ENCODE measurements around the gene CERS1.
"Not testable (repeated sequence)": the region's sequence is repeated elsewhere in the genome, so short reads cannot be mapped to it uniquely, and the experiment has no call there.

CERS1 gene

DNA sequence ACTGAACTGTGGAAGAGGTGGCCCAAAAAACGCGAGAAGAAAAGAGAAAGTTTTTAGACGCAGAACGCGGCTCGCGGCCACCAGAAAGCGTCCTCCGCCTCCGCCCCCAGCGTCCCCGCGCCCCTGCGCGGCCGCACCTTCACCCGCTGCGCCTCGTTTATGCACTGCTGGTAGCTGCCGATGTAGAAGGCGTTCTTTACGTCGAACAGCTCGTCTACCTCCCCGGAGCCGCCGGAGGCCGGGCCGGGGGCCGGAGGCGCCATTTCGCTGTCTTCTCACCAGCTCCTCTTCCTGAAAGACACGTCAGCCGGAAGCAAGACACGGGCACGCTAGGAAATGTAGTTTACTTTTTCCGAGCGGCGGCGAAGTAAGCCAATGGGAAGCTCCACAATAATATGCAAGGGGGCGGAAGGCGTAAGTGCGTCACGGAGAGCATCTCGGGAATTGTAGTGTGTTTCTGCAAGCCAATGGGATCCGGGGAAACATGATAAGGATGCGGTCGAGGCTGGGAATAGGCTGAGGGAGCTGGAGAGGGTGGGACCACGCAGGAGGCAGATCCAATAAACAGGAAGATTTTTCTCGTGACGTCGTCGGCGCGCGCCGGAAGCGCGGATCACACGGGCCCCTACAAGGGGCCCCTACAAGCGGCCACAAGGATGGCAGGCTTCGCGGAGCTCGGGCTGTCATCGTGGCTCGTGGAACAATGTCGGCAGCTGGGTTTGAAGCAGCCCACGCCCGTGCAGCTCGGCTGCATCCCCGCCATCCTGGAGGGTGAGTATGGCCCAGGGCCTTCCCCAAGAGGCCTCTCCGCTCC is 23.3 kb upstream of the CERS1 start, which contains the start of the genes COPE and DDX49:
Gene COPE, minus strand, starts transcription at position 302 of the 814 bp plus-strand sequence. Its CDS starts 39 bp downstream, at position 263.
Gene DDX49, plus strand, starts transcription at position 630 of the 814 bp plus-strand sequence. Its CDS starts 27 bp downstream, at position 657.
- DNase-seq (ENCODE audit: low read depth): peak; percentile 96

DNA sequence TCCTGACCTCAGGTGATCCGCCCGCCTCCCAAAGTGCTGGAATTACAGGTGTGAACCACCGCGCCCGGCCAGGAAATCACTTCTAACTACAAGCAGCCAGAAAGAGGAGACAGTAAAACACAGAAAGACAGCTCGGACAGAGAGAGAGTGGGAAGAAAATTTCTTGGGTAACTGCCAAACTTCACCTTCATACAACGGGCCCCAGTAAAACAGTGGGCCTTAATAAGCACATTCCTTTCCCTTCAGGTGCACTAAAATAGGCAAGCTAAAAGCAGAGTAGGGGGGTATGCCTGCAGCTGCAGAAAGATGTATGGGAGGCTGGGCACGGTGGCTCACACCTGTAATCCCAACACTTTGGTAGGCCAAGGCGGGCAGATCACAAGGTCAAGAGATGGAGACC is 21.6 kb upstream of the CERS1 start:
- not testable (repeated sequence) for DNase-seq (ENCODE audit: low read depth)

DNA sequence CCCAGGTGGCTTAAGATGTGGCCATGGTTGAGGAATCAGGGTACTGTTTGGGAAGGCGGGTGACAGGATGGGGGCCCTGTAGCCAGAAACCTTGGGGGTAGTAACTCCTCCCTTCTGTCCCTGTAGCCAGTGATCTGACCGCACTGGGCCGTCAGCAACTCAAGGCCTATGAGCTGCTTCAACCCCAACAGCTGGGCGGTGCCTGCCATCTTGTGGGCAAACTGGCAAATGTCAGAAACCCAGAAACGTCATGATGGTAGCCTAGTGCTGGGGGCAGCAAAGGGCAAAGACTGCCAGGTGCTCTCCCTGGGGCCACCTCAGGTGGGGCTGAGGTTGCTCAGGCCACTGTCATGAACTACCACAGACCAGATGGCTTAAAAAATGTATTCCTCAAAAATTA is 19.7 kb upstream of the CERS1 start:
- DNase-seq (ENCODE audit: low read depth): no peak

DNA sequence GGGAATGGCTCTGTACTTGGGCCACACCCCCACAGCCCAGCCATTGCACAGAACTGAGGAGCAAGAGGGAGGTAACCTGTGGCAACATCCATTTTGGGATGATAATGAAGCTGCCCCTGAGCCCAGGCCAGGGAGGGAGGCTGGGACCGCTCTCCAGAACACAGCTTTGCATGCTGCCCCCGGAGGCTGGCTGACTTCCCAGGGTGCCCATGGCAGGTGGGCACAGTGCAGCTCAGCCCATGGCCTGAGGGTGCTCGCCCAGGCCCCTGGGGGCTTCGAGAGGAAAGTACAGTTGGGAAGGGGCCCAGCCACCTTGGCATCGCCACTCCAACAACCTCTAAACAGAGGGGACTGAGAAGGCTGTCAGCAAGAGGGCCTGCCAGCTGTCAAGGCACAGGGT is 17.5 kb upstream of the CERS1 start:
- no peak for DNase-seq (ENCODE audit: low read depth)

DNA sequence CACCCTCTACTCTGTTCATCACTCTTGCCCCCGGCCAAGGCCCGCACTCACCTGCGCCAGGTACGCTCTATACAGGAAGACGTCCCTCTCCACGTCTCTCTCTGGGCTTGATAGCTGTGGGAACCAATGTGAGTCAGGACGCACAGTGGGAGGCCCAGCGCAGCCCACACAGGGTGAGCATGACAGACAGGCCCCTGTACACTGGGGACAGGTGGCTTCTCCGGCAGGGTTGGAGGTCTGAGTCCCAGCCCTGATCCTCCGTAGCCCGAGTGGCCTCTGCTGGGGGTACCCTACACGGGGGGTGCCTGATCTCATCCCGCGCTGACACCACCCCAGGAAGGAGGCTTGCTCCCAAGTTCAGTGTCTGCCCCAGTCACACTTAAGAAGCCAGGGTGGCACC is 17.0 kb upstream of the CERS1 start:
- no peak for DNase-seq (ENCODE audit: low read depth)

DNA sequence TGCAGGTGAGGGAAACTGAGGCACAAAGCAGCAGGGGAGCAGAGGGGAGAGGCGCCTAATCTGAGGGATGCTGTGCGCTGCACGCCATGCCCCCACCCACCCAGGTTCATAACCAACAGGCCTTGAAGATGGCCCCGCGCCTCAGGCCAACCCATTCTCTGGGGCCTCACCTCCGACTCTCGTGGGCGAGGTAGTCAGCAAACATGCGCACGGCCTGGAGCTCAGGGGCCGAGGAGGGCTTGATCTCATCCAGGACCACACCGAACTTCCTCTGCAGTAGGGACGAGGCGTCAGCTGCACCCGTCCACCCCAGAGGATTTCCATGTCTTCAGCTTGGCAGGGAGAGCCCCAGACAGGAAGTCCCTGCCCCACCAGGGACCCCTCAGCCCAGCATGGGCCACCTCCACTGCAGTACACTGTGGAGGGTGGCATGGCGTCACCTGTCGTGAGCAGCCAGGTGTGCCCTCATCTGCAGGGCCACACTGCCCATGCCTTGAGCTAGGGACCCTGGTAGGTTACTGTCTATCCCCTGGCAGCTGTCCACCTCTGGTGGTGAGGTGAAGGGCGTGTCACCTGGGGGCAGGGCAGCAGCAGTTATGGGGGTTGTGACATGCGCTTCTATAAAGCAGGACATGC is 15.0 kb upstream of the CERS1 start:
- no peak for DNase-seq (ENCODE audit: low read depth)

DNA sequence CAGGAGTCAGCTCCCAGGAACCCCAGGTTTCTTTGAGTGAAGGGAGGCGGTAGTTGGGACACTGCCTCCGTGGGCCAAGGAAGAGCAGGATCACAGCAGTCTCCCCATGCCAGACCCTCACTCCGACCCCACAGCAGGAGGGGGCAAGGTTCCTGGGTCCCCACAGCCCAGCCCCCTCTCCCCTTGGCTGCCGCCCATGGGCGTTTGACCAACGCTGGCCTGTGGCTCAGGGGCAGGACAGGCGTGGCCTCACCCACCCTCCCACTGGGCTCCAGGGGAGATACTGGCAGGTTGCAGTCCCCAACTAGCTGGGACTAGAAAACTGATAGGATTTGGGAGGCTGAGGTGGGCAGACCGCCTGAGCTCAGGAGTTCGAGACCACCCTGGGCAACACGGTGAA is 14.1 kb upstream of the CERS1 start:
- DNase-seq (ENCODE audit: low read depth): no peak

DNA sequence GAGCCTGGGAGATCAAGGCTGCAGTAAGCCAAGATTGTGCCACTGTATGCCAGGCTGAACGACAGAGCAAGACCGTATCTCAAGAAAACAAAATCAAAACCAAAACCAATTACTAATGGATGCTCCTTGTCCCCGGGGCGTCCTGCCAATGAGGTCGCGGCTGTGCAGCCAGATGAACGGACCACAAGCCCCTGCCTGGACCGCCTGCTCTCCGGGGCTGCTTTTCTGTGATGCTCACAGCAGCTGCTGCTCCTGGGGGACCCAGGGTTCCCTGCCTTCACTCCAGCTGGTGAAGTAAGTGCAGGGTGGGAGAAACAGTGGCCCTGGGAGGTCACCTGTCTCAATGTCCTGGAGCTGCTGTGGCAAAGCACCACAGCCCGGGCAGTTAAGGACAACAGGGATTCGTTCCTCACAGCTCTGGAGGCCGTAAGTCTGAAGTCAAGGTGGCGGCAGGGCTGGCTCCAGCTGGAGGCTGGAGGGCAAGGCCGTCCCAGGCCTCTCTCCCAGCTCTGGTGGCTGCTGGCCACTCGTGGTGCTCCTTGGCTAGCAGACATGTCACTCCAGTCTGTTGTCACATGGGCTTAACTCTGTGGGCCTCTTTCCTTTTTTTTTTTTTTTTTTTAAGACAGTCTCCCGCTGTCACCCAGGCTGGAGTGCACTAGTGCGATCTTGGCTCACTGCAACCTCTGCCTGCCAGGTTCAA is 13.1 kb upstream of the CERS1 start:
- DNase-seq (ENCODE audit: low read depth): no peak

DNA sequence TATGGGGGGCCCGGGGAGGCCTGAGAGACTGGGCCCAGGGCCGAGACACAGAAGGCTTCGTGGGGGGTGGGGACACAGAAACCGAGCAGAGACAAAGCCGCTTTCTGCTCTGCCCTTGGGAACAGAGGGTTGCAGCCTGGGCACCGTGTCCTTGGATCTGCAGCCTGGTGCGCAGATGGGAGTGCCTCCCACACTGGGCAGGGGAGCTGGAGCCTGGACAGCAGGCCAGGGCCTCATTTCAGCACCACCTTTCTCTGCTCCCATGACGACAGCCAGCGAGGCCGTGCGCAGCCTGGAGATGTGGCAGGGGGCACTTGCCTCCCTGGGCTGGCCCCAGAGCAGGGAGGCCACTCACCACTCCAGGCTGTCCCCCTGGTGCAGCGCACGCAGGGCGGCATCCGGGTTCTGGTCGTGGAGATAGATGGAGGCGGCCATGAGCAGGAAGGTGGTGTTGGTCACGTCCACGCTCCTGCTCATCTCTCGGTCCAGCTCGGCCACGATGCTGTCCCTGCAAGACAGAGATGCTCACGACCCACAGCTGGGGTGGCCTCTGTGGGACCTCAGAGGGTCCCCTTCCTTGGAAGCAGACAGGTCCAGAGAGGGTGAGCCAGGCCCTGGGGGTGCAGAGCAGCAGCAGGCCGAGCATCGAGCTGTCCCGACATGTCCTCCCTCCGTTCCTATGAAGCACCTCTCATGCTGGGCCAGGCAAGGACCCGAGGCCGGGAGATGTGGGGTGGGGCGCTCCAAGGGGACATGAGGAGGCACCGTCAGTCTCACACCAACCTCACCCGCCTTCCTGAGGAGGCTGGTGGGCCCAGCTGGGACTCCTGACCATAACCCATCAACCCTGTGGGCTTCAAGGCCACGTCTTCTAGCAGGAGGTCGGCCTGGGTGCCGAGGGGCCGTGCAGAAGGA is 10.9 kb upstream of the CERS1 start:
- DNase-seq (ENCODE audit: low read depth): no peak

DNA sequence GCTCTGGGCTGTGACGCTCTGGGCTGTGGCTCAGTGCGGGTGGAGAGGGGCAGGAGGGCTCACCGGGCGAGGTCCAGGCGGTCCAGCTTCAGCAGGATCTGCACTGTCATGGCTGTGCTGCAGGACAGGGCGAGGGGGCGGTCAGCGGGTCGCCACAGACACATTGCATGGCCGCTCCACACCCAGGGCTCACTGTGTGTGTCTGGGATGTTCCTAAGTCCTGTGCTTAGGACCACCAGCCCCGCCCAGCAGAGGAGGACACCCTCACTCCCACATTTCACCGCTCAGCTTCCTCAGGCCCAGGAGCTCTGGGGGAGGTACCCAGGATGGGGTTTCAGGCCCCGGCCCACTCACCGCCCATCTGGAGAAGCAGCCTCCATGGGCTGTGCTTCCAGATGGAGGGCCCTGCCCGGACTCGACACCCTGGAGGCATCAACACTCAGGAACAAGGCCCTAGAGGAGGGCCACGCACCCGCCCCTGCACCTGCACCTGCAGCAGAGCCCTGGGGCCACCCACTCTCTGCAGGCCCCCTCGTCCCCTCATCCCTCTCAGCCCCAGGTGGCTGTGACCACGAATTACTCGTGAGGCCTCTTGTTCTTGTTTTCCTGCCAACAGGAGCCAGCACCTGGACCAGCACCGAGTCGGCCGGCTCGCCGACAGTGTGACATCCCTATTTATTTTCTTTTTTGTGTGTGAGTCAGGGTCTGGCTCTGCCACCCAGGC is 9.7 kb upstream of the CERS1 start:
- DNase-seq (ENCODE audit: low read depth): no peak

DNA sequence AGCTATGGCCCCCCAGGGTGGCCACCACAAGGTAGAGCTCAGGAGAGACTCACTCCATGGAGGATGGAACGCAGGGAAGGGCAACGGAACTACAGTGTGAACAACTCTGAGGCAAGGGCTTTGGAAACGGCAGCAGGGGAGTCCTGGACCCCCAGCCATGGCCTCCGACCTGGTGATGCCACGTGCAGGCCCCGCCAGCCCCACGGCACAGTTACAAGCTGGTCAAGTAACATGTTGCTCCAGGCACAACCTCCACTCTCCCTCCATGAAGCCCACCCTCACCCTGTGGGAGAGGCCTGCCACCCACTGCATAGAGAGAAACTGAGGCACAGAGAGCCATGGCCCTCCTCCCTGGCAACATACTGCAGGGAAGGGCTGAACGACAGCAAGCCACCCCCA is 9.1 kb upstream of the CERS1 start:
- no peak for DNase-seq (ENCODE audit: low read depth)

DNA sequence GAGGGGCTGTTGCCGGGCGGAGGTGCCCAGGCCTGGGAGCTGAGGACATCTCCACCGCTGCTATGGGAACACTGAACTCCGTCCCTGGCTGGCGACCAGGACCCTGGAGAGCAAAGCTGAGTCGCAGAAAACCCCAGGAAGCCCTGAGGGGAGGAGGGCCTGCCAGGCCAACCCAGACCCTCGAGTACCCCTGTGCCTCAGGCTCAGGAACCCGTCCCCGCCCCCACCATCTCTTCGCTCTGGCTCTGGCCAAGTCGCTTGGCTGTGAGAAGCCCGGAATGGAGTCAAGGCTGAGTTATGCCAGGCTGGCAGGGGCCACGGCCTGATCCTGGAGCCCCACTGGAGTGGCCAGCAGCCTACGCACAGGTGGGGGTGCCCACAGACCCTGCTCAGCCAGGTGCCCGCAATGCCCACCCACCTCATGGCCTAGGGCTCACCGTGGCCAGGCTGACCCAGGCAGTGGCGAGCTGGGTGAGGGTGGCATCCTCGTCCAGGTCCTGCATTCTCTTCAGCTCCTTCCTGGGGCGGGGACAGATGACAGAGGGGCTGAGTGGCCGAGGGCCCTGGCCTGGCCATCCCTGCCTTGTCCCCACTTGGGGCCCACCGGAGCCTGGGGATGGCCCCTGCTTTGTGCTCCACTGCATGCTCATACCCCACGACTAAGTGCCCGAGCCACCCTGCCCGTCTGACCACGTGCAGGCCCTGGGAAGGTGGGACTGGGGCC is 8.5 kb upstream of the CERS1 start:
- DNase-seq (ENCODE audit: low read depth): no peak

DNA sequence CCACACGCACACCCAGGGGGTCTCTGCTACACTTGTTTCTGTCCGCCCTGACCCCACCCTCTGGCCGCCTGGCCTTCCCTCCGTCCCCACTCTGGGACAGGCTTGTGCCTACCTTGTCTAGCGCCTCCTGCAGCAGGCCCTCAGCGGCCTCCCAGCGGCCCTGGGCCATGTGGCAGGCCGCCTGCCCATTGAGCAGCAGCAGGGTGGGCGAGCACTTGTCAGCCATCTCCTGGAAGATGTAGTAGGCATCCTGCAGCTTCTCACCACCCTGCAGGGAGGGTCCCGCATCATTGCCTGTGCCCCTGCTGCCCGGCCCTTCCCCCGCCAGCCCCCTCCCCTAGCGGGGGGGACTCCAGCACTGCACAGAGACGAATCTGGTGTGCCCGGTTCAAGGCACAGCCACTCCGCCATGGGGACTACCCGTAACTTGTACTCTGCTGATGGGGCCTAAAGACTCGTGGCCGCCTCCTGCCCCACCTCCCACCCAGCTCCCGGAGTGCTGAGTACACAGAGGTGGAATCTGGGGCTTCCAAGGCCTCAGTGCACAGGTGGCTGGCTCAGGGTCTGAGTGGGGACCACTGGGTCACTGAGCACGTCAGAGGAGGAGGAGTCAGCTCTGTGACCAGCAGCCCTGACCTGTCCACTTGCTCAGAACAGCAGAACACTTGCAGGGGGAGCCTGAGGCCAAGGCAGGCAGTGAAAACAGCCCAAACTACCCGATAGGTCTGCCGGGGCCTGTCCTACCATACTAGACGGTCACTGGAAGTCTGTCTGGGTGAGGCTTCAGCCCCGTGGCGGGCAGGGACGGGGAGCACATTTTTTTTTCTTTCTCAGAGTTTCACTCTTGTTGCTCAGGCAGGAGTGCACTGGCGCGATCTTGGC is 7.4 kb upstream of the CERS1 start:
- DNase-seq (ENCODE audit: low read depth): no peak

DNA sequence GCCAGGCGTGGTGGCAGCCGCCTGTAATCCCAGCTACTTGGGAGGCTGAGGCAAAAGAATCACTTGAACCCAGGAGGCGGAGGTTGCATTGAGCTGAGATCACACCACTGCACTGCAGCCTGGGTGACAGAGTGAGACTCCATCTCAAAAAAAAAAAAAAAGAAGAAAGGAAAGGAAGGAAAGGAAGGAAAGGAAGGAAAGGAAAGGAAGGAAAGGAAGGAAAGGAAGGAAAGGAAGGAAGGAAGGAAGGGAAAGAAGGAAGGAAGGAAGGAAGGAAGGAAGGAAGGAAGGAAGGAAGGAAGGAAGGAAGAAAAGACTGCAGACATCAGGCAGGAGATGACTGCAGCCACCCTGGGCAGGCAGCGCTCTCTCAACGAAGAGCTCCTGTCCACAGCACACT is 6.6 kb upstream of the CERS1 start:
- not testable (repeated sequence) for DNase-seq (ENCODE audit: low read depth)

DNA sequence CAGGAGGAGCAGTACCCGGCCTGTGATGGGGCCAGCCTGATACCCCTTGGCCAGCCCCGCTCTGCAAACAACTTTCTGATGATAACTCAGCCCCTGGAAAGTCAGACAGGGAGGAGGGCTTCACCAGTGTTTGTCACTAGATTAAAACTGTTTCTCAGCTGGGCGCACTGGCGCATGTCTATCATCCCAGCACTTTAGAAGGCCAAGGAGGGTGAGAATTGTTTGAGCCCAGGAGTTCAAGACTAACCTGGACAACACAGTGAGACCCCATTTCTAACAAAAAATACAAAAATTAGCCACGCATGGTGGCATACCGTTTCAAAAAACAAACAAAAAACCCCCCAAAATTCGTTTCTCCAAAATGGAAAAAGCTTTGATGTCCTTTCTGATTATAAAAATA is 5.5 kb upstream of the CERS1 start:
- DNase-seq (ENCODE audit: low read depth): no peak

DNA sequence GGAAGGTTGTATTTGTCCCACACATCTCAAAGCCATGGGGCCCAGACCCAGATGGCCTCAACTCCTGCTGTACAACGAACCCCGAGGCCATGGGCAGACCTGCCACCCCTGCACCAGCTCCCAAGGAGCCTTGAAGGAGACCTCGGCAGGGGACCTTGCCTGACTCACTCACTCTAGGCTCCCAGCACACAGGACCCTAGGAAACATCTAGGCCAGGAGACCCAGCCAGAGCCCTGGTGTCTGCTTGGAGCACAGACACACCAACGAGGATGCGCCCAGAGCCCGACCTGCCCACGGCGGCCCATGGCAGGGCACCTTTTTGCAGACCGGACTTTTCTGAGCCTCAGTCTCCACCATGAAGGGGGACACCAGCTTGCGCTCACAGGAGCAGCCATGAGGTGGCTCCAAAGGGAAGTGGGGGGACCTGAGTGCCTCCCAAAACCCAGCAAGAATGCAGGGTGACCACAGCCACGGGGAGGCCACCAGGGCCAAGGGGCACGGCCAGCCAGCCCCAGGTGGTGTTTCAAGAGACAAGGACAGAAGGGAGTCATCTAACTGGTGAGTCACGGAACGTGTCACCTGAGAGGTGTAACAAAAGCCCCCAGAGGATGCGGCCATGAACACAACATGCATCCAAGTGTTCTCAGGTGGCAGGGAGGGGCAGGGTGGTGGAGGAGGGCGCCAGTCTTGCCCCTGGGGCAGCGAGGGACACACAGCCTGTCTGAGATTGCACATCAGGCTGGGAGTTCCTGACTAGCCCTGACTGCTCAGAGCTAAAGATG is 4.9 kb upstream of the CERS1 start:
- no peak for DNase-seq (ENCODE audit: low read depth)

DNA sequence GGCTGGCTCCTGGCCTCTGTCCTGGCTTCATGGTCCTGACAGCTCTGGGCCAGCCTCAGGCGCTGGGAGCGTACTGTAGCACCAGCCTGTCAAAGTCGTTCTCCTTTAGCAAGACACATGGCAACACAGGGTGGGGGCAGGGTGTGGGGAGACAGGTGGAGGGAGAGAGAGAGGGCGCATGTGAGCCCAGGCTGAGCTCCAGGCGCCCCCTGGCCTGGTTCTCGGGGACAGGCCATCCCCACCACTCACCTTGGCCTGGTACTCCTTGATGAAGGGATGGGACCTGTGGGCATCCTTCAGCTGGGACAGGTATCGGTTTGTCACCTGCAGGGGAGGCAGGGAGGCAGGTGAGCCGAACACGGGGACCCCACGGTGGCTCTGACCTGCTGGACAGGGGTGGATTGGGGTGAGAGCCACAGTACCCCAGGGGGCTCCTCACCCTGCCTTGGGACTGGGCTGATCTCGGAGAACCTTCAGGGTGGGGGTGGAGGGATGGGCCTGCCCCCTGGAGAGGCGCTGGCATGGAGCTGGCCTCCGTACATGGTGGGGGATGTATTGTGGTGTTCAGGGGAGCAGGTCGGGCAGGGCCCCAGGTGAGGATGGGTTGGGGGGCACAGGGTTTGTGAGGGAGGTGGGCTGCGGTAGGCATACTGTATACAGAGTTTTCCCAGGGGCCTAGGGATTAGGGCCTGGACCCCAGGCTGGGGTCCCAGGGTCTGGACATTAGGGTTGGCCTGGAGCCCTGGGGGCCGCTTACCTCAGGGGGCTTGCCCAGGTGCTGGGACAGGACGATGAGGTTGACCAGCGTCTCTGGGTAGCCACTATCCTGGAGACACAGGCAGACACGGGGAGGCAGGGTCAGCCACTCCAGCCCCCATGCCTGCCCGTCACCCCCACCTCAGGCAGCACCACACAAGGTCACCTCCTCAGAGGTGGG is 3.9 kb upstream of the CERS1 start:
- DNase-seq (ENCODE audit: low read depth): no peak

Data from activated T-cell treated with anti-CD3 and anti-CD28 coated beads for 24 hours (primary cell).